H4 (cell line): Measurements from ENCODE around the gene WDR46. TPM values are rescaled to one million over a fixed set of nuclear protein-coding genes. Genes with fewer than 3 reads are reported as not detected.
A peak's percentile ranks its signal among the peaks of the same experiment; 100 is the strongest.

Experiments
- DNase-seq: peaks from one replicate; pipeline ENCODE4 v3.0.0-alpha.2; 2015; ENCODE audit warnings: low spot score
- total RNA-seq: library from RNA; depleted of rRNA; stranded (reverse); fragments of >200 nt; shearing (Covaris generic); gene quantifications from 2 replicates; pipeline ENCODE4 v1.2.3, GENCODE V29; 2014; rRNA removed

WDR46 gene
- 89.0 and 99.5 TPM in 2 replicates for total RNA-seq

GRCh38 chr6:33288921-33289783 is at the start of gene WDR46, which contains the start of gene PFDN6:
WDR46 (minus strand) TSS chr6:33289239; CDS start chr6:33289170, 69 bp downstream.
PFDN6 (plus strand) TSS chr6:33289601; CDS start chr6:33289857, 256 bp downstream.
- peak; percentile 88 for DNase-seq

- no peak for DNase-seq
These were observed 47.5 kb upstream of the WDR46 start for GRCh38 chr6:33336495-33336894.

- DNase-seq = no peak
These were observed 46.9 kb upstream of the WDR46 start for GRCh38 chr6:33335916-33336315.

GRCh38 chr6:33333666-33334065 is 44.6 kb upstream of the WDR46 start:
- no peak for DNase-seq

GRCh38 chr6:33330736-33331135 is 41.7 kb upstream of the WDR46 start:
- DNase-seq = no peak

GRCh38 chr6:33329058-33329457 is 40.0 kb upstream of the WDR46 start:
- DNase-seq = no peak

GRCh38 chr6:33324125-33324524 is 35.1 kb upstream of the WDR46 start:
- no peak for DNase-seq

GRCh38 chr6:33323623-33323948 is 34.5 kb upstream of the WDR46 start:
- no peak for DNase-seq

GRCh38 chr6:33321227-33321626 is 32.2 kb upstream of the WDR46 start:
- no peak for DNase-seq

- DNase-seq = peak; percentile 50
These were observed 31.5 kb upstream of the WDR46 start for GRCh38 chr6:33320315-33321181.

- no peak for DNase-seq
These were observed 30.9 kb upstream of the WDR46 start for GRCh38 chr6:33319939-33320314.

GRCh38 chr6:33318426-33319073 is 29.5 kb upstream of the WDR46 start:
- no peak for DNase-seq

GRCh38 chr6:33317669-33318425 is 28.8 kb upstream of the WDR46 start, which contains the start of gene ZBTB22:
ZBTB22 (minus strand) TSS chr6:33317744; CDS start chr6:33316916, 828 bp downstream.
- peak; percentile 97 for DNase-seq

- DNase-seq = no peak
These were observed 28.3 kb upstream of the WDR46 start for GRCh38 chr6:33317419-33317668.

GRCh38 chr6:33316603-33317418 is 27.8 kb upstream of the WDR46 start:
- DNase-seq = no peak

GRCh38 chr6:33315793-33316602 is 27.0 kb upstream of the WDR46 start:
- DNase-seq = no peak

- peak; percentile 4 for DNase-seq
These were observed 26.1 kb upstream of the WDR46 start for GRCh38 chr6:33314943-33315792.

- peak; percentile 39 for DNase-seq
These were observed 25.5 kb upstream of the WDR46 start for GRCh38 chr6:33314515-33314942.
